Daoy (cell line): Measurements from ENCODE around the gene L3MBTL3. TPM values are rescaled to one million over a fixed set of nuclear protein-coding genes. Genes with fewer than 3 reads are reported as not detected.

ENCODE experiments used
- DNase-seq: peaks from one replicate; pipeline ENCODE4 v3.0.0-alpha.2; 2015; ENCODE audit warnings: low read depth
- total RNA-seq: library from RNA; depleted of rRNA; stranded (reverse); fragments of >200 nt; shearing (Covaris generic); gene quantifications from 2 replicates; pipeline ENCODE4 v1.2.3, GENCODE V29; 2014; rRNA removed

Gene L3MBTL3
- total RNA-seq = not detected in 2 replicates

DNA sequence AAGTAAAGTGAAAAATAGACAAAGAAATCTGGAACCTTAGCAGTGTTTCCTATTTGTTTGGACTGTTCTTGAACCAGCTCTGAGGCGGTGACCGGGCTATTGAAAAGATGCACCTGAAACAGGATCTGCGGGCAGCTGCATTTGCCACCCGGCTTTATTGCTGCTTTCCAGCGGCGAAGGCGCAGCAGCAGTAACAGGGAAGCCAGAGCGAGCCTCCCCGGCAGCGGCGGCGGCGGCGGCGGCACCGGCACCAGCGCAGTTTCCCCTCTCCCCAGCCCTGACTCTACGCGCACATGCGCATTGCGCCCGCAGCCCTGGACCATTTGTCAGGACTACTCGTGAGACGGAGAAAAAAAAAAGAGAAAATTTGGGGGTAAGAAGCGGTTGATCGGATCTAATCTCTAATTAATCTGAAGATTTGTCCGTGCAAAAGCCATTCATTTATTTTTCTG is at the start of gene L3MBTL3:
Gene L3MBTL3 (plus strand): TSS at position 290 of the 452 bp plus-strand sequence. CDS start 24,119 bp downstream, outside the sequence.
- DNase-seq = no peak

DNA sequence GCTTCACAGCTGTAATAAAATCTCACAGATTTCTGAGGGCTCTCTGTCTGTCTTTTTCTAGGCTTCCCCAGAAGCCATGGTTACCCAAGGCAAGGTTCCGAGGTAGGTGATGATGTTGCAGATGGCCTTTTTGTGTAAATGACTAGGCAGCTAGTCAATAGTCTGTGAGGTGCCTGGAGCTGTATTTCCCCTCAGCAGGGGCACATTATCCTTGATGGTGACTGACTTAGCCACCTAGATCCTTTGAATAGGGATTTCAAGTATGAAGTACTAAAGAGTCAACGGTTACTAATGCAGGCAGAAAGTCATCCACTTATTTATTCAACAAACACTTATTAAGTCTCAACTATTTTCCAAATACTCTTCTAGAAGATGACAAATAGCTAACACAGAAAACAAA is 49.3 kb upstream of the L3MBTL3 start:
- DNase-seq = no peak

DNA sequence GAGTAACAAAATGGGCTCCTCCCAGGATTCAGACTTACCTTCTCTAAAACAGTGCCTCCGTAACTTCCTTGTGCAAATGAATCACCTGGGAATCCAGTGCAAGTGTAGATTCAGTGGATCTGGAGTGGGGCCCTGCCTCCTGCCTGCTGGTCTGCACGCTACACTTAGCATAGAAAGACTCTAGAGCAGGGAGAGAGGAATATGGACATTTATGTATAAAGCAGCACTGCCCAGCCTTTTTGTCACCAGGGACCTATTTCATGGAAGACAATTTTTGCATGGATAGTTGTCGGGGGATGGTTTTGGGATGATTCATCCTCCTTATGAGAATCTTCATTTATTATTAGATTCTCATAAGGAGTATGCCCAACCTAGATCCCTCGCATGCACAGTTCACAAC is 42.3 kb upstream of the L3MBTL3 start:
- DNase-seq = no peak

DNA sequence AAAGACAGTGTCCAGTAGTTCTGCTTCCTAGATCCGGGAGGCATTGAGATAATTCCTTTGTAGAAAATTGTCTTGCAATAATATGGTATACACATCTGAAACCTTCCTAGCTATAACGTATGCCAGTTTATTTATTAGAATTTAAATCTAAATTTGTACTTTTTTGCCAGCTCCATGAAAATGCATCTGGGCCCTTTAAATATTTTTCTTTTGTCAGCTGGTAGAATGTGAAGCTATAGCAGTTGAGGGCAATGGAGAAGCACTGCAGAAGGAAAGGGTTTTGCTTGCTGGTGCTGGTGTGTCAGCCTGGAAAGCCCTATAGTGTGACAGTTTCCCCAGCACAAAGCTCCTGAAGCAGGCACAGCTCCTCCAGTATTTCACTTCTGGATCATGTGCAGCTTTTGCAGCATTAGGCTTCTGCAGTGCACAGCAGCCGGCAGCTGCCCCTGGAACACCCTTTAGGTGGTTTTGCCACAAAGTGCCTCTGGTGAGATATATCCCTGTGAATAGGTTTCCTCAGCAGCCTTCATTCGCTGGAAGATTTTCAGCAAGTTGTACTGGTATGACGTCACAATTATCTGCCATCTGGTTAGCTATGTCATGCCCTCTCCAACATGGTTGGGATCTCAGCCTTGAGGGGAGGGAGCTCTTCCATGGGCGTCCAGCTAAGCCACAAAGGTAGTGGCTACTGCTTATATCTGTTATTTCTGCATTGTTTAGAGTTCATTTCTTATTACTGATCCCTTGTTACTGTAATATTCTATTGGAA is 40.0 kb upstream of the L3MBTL3 start:
- no peak for DNase-seq

DNA sequence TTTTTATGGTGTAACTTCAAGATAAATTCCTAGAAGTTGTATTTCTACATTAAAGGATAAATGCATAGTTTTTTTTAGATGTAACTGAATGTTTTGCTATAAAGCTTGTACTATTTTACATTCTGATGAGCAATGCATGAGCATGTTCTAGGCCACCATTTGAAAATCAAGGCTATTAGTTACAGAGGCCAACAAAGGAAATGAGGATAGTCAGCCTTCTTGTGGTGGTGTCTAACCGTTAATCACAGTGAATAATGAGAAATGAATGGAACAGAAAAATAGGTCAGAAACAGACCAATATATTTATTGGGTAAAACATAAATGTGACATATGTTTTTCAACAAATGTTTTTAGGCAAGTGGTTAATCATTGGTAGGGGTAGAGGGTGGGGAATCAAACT is 37.6 kb upstream of the L3MBTL3 start:
- no peak for DNase-seq

DNA sequence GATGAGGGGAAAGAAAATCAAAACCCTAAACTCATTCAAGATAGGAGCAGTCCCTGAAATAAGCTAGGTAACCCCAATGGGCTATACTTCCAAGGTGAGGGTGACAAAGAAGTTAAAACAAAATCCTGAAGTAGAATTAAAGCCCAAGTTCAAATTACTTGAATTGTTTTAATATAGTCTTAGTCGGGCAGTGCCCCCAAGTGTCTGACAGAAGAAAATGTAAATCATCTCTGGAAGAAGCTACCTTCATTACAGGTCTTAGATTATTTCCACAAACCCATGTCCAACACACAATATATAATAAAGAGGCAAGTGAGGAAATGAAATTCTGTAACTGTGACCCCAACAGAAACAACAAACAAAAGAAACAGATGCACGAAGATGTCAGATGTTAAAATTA is 36.8 kb upstream of the L3MBTL3 start:
- peak; percentile 11 for DNase-seq

DNA sequence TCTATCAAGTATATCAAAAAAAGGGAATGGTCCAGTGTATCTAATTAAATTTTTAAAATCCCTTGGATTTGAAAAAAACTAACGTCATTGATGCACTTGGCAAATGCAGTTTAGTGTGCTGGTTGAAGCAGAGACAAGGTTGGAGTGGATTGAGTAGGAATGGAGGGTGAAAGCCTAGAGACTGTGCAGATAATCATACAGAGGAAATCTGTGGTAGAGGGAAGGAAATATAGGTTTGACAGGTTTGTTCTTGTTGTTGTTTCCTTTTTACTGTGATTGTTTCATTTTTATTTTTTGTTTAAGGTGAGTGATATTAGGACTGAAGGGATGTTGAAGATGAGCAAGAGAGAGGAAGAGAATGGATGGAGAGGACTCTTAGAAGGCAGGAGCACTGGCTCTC is 29.0 kb upstream of the L3MBTL3 start:
- DNase-seq = no peak

DNA sequence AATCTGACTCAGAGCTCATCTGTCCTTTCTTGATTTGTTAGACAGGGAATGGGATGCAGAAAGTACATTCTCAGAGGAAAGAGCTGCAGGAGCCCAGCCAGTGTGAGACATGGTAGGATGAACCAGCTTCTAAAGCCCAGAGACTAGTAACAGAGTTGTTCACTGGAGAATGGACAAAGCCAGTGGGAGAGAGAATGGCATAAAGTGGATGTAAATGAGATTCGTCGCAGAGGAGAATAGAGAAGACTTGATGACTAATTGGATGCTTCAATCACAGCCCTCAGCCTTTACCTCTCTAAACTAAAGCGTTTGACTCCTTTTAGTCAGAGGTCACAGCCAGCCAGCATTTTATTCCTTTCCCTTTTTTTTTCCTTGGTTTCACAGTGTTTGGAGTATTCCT is 25.5 kb upstream of the L3MBTL3 start:
- DNase-seq = no peak

DNA sequence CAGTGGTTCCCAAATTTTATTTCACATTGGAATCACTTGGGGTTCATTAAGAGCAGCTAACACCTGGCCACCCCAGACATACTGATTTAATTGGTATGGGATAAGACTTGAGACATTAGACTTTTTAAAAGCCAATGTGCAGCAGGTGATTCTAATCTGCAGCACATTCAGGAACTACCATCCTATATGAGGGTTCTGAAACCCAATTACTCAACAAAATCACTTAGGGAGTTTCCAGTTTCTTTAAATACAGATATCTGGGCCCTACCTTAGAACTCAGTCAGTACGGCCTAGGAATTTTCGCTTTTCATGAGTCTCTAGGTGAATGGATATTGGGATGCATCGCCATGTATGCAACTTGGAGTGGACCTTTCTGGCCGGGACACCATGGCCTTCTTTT is 24.0 kb upstream of the L3MBTL3 start:
- no peak for DNase-seq

DNA sequence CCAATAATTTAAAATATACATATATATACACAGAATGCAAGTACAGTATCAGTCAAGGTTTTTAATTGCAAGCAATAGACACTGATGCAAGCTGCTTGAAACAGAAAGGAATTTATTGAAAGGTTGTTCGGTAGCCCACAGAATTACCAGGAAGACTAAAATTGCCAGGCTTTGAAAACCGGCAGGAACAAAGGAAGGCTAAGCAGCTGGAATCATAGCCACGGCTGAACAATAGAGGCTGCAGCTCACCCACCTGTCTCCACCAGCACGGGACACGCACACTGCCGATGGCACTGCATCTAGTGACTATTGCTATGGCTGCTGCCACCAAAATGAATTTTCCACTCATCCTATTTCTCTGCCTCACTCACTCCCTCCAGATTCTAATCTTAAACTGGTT is 22.0 kb upstream of the L3MBTL3 start:
- no peak for DNase-seq

DNA sequence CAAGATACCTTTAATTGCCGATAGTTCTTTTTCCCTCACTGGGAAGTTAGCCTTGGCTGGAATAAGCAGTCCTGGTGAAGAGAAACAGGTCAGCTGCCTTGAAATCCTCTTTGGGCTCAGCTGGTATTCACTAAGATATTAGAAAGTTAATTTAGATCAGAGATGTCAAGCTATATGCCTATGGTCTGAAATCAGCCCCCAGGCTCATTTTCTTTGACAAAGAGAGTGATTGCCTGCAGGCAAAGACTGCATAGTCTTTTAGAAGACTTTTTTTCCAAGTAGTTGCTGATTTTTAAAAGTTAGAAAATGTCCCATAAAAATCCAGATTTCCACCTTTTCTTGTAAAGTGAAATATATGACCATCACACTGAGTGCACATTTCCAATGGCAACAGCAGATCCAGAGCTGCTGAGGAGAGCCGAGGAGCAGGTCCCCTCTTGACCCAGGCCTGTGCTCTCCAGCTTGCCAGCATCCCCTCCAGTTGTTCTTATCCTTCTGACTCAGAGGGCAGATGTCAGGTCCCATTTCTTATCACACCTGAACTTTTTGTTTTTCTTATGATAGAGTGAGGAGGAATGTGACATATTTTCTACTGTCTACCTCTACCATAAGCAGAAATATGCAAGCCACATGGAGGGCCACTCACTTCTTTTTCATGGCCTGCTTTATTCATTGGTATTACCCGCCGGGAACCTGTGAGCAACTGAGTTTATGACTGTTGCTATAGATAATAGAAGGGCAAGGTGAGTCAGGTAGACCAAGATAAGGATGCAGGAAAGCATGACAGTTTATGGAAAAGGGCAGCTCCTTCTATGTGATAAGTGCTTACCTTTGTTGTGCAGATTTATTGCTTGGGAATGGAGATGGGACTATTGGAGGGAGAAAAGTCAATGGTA is 17.6 kb upstream of the L3MBTL3 start:
- no peak for DNase-seq

DNA sequence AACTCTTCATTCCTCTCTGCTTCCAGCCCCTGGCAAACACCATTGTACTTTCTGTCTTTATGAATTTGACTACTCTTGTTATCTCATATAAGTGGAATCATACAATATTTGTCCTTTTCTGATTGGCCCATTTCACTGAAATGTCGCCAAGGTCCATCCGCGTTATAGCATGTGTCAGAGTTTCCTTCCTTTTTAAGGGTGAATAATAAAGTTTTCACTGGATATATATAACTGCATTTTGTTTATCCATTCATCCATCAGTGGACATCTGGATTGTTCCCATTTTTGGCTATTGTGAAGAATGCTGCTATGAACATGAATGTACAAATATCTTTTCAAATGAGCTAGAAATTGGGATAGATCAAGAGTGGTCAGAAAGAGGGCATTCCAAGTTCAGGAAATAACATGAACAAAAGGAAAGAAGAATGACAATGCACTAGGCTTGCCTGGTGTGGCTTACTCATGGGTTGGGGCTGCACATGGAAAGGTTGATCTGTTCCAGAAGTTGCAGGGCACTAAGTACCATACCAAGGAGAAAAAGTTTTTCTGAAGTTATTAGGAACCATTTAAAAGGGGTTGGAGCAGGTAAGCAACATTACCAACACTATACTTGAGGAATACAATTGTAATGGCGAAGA is 10.0 kb upstream of the L3MBTL3 start:
- no peak for DNase-seq

DNA sequence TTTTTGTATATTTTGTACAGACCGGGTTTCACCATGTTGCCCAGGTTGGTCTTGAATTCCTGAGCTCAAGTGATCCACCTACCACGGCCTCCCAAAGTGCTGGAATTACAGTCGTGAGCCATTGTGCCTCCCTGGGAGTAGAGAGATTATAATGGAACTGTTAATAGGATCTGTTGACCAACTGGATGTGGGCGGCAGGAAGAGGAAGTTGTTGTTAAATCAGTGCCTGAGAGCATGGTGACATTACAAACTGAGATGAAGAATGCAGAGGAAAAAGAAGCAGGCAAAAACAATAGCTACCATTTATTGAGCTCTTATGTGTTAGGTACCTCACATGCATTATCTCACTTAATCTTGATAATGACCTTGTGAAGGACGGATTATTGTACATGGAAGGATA is 9.2 kb upstream of the L3MBTL3 start:
- no peak for DNase-seq

DNA sequence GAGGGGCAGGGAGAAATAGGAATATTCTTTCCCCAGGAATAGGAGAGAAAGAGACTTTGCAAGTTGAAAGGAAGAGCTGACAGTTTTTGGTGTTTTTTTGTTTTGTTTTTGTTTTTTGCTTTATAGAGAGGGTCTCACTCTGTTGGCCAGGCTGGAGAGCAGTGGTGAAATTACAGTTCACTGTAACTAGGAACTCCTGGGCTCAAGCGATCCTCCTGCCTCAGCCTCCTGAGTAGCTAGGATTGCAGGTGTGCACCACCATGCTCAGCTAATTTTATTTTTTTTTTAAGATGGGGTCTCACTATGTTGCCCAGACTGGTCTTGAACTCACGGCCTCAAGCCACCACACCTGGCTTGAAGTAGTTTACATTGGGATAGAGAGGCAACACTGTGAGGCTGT is 8.0 kb upstream of the L3MBTL3 start:
- no peak for DNase-seq

DNA sequence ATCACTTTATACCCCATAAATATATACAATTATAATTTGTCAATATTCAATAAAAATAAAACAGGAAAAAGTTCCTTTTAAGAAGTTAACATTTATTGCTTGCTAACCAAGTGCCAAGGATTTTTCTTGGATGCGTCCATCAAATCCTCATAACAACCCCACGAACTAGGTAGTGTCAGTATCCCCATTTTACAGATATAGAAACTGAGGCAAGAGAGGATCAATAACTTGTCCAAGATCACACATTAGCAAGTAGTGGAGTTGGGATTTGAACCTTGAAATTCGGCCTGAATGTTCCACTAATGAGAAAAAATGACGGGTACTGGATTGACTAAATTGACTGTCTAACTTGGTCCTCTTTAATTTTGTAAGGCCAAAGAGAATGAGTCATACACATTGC is 5.7 kb upstream of the L3MBTL3 start:
- DNase-seq = no peak

DNA sequence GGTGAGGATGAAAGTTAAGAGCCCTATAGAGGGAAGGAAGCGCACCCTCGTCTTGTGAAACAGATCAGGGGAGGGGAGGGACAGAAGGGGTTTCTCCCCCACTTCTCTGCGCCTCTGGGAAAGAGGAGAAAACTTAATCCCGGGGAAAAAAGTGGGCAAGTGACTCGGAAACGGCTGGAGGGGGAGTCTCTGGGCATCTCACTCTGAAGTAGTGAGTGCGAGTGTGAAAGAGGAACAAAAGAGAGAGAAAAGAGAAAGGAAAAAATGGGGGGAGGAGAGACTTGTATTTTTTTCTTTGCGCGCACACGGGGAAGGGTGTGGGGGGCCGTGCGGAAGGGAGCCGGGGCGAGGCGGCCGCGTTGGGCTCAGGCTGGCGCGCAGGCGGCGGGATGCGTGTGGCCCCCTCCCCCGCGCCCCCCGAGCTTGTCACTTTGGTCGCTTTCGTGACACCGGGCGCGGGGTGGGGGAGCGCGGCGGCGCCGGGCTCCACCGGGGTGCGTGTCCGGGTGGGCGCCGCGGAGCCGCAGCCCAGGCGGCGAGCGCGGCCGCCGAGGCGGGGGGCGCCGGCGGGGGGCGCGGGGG is 454 bp downstream of the L3MBTL3 start:
- DNase-seq = no peak

DNA sequence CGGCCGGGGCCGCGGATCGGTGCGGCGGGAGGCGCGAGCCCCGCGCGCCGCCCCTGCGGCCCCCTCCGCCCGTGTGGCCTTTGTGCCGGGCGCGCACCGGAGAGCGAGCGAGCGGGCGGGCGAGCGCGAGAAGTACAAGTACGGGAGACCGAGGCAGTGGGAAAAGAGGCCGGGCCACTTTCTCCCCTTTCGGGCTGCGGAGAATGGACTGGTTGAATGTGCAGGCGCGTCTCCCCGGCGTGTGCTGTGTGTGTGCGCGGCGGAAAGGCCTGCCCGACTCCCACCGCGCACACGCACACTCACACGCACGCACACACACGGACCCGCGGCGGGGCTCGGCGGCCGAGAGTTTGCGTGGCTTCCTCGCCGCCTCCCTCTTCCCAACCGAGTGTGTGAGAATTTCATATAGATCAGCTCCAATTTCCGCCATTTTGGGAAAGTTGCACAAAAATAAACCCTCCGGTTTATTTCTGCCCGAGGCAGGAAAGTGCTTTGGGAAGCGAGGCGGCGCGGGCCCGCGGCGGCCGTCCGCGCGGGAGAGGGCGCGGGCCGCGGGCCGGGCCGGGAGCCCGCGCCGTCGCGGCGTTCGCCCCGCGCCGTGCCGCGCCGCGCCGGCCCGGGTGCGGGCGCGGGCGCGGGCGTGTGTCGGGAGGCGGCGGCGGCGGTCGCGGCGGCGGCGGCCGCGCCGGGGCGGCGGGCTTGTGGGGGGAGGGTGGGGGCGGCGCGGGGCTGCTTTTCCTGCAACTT is 1.1 kb downstream of the L3MBTL3 start:
- DNase-seq = no peak

DNA sequence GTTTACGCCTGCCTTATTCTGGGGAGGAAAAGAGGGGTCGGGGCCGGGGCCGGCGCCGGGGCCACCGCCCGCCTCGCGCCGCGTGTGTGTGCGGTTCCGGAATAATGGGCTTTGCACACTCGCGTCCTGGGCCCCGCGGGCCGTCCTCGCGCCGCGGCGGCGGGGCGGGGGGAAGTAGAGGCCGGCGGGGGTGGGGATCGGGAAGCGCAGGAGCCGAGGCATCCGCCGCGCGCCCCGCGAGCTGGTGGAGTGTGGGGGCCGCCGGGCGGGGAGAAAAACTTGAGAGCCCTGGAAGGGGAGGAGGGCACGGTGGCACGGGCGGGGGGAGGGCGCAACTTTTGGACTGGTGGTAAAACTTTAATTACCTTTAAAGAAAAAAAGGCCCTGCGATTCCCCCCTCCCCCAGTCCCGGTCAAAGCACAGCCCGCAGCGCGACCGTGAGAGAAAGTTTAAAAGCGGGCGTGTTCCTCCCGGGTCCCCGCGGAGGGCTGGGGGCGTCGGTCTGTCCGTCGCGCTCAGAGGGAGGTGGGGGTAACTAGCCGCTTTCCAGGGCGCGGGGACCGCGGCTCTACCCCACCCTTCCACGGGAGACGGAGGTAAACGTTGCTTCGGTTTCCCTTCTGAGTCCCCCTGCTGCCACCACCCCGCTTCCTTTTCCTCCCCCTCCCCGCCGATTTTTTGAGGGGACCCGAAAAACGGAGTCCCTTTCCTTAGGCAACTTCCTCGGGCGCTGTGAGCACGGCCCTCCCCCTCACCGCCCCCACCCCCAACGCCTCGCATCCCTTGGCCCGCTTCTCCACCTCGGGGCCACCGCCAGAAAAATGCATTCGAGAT is 1.9 kb downstream of the L3MBTL3 start:
- DNase-seq = no peak

DNA sequence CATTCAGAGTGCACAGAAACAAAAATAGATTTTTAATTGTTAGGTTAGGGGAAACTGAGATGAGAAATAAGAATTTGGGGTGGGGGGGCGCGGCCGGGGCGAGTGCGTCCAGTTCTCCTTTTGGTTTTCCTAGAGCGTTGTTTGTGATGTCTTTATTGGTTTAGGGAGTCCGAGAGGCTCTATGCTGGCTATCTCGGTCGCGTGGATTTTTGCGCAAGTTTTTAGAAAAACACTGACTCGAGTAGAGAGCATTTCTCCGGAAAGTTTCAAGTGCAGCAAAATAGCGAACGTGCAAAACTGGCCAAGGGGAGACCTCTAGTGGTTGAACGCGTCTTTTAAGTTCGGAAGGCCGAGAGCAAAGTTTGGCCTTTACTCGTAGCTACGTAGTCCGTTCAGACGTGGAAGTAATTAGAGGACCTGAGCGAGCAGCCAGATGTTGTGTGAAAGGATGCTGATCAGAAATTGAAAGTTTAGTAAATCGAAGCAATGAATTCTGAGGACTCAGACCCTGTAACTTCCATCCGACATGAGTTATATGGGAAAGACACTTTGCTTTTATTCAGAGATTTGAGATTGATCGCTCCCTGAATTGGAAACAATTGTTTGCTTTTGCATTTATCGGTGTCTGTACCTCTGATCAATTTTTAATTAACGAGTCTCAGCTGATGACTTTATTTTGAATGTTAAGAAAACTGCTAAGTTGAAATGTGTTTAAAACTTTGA is 2.7 kb downstream of the L3MBTL3 start:
- DNase-seq = no peak

DNA sequence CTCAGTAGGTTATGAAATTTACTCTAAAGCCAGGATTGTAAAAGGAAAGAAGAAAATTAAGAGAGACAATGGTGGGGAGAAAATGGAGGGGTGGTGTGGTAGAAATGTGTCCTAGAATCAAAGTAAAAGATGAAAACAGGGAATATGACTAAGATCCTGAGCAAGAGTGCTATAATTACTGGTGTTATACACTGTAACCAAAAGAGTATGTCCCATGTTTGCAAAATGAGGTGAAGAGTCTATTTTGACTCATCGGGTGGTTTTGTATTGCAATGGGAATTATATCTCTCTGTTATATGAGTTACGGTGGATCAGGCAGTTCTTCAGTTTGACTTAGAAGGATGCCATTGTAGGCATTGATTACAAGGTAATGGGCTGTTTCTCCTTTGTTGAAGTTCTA is 8.5 kb downstream of the L3MBTL3 start:
- no peak for DNase-seq
